ES-I3 (cell line): Measurements from ENCODE around the gene TARDBP.
"Not testable (repeated sequence)": the region's sequence is repeated elsewhere in the genome, so short reads cannot be mapped to it uniquely, and the experiment has no call there.

Source experiments
- H3K36me3 ChIP-seq: 2 replicates; pipeline ENCODE4 v1.6.1; 2013; ENCODE audit warnings: mild to moderate bottlenecking, low read length, control low read depth, moderate library complexity; ENCODE audit not compliant: insufficient read depth
- H3K4me1 ChIP-seq: 2 replicates; pipeline ENCODE4 v1.6.1; 2013; ENCODE audit warnings: mild to moderate bottlenecking, control low read depth, low read length; ENCODE audit not compliant: insufficient read depth
- H3K9ac ChIP-seq: 2 replicates; pipeline ENCODE4 v1.6.1; 2013; ENCODE audit warnings: low read depth, mild to moderate bottlenecking, low read length, moderate library complexity
- H3K9me3 ChIP-seq: 2 replicates; pipeline ENCODE4 v1.6.1; 2013; ENCODE audit warnings: mild to moderate bottlenecking, low read length, moderate library complexity; ENCODE audit not compliant: control insufficient read depth, insufficient read depth

The TARDBP gene

GRCh38 chr1:10980841-10981727 lies 31.4 kb upstream of the TARDBP start:
- no peak overlapping the region; the same call in 1 of the 2 replicates for H3K9ac ChIP-seq
- H3K9me3 ChIP-seq, result no peaks in the 10 kb centered on the region
- peaks cover 16% of the 10 kb centered on the region; the same call in 1 of the 2 replicates for H3K4me1 ChIP-seq
- no peaks in the 10 kb centered on the region for H3K36me3 ChIP-seq

DNA sequence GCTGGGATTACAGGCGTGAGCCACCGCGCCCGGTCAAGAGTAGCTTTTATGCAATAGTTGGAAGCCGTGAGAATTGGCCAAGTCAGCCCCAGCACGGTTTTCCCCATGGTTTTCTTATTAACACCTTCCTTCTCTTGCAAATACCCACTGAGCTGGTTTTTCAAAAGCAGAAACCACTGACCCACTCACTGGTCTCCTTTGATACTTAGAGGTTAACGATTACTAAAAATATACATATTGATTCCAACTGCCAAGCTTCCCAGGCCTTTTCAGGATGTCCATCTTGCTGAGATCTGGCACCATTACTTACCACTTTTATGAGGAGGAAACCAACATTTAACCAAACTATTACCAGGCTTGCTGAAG lies 25.9 kb upstream of the TARDBP start:
- Histone ChIP-seq H3K9ac (no peak overlapping the region), H3K36me3 (no peaks in the 10 kb centered on the region), H3K4me1 (no peaks in the 10 kb centered on the region), H3K9me3 (no peaks in the 10 kb centered on the region)

DNA sequence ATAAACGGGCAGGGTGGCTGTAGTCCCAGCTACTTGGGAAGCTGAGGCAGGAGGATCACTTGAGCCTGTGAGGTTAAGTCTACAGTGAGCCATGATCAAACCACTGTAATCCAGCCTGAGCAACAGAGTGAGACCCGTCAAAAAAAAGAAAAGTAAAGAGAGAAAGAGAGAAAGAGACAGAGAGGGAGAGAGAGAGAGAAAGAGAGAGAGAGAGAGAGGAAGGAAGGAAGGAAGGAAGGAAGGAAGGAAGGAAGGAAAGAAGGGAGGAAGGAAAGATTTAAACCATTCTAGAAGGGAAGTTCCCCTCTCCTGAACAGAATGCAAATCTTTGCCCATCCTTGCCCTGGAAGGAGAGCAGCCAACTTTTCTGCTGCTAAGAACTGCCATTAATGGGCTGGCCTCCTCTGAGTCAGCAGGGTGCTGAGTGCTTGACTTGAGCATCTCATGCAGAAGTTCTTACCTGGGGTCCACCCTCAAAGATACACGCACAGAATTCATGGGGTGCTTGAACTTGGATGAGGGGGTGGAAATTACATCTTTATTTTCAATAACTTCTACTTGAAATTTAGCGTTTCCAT lies 24.5 kb upstream of the TARDBP start:
- H3K9ac ChIP-seq, result no peak overlapping the region

DNA sequence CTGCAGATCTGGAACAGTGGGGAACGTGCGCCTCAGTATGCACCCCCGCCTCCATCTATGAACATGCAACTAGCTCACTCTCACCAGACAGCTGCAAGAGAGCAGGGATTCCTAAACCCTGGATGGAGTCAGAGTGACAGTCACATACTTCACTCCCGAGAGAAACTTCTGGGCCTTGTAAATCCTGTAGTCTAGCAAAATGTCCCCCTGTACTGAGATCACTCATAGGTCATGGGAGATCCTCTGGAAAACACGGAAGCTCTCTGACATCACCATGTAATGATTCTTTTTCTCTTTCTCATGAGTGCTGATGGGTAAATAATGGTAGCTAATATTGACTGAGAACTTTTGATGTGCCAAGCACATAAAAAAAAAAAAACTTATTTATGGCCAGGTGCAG lies 23.4 kb upstream of the TARDBP start:
- Histone ChIP-seq H3K4me1 (no peaks in the 10 kb centered on the region), H3K9me3 (no peaks in the 10 kb centered on the region), H3K9ac (no peak overlapping the region), H3K36me3 (no peaks in the 10 kb centered on the region)

More for the DNA sequence above, 24.5 kb upstream of the TARDBP start:
- Histone ChIP-seq H3K4me1 (no peaks in the 10 kb centered on the region), H3K36me3 (no peaks in the 10 kb centered on the region), H3K9me3 (no peaks in the 10 kb centered on the region)

DNA sequence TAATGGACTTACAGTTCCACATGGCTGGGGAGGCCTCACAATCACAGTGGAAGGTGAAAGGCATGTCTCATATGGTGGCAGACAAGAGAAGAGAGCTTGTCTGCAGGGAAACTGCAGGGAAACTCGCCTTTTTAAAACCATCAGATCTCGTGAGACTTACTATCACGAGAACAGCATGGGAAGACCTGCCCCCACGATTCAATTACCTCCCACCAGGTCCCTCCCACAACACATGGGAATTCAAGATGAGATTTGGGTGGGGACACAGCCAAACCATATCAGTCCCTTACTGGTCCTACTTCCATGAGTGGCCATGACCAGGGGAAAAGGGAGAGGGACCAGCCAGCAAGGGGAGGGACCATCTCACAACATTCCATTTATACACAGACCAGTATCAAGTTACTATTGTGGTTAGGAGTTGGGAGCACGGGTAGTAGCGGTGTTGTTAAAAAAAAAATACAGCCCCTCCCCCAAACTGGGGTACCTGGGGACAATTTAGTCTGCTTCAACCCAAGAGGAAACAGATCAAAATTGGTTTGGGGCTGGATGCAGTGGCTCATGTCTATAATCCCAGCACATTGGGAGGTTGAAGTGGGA lies 22.4 kb upstream of the TARDBP start:
- H3K9me3 ChIP-seq, H3K4me1 ChIP-seq, H3K36me3 ChIP-seq, H3K9ac ChIP-seq: not testable (repeated sequence)

- Histone ChIP-seq H3K9ac (no peak overlapping the region), H3K9me3 (no peaks in the 10 kb centered on the region), H3K36me3 (no peaks in the 10 kb centered on the region), H3K4me1 (no peaks in the 10 kb centered on the region)
These were observed 21.6 kb upstream of the TARDBP start for GRCh38 chr1:10990828-10991227.

DNA sequence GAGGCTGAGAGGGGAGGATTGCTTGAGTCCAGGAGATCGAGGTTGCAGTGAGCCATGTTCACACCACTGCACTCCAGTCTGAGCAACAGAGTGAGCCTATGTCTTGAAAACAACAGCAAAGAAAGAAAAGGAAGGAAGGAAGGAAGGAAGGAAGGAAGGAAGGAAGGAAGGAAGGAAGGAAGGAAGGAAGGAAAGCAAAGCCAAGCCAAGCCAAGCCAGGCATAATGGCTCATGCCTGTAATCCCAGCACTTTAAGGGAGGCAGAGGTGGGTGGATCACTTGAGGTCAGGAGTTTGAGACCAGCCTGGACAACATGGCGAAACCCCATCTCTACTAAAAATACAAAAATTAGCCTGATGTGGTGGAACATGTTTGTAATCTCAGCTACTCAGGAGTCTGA lies 20.4 kb upstream of the TARDBP start:
- not testable (repeated sequence) for H3K9me3 ChIP-seq, H3K9ac ChIP-seq, H3K4me1 ChIP-seq, H3K36me3 ChIP-seq

DNA sequence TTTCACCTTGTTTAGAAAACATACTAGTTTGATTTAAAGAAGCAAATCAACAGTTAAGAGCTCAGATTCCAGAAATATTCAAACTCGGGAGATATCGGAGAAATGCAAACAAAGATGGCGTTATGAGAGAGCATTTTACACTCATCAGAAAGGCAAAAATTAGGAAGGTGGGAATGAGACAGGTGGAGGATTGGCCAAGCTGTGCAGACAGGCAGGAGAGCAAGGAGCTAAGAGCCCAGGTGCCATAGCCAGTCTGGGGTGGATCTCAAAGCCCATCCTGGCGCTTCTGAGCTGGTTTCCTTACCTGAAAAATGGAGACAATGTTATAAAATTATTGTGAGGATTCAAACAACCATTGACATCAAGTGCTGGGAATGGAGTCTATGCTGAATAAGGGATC lies 19.6 kb upstream of the TARDBP start:
- H3K4me1 ChIP-seq, result no peaks in the 10 kb centered on the region
- H3K9me3 ChIP-seq, result no peaks in the 10 kb centered on the region
- H3K9ac ChIP-seq, result no peak overlapping the region
- H3K36me3 ChIP-seq, result no peaks in the 10 kb centered on the region

DNA sequence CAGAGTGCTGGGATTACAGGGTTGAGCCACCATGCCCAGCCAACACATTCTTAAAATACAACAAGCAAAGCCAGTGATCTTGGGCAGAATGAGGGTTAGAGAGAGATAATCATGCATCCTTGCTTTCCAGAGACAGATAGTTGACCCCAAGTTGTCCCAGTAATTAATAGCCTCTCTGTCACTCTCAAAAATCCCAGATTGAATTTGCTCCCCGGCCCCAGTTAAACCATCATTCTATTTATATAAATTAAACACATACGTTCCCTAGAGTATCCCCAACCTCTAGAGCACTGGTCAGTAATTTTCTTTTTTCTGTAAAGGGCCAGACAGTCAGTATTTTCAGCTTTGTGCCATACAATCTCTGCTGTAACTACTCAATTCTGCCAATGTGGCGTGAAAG lies 16.4 kb upstream of the TARDBP start:
- no peaks in the 10 kb centered on the region for H3K36me3 ChIP-seq
- H3K9me3 ChIP-seq, result no peaks in the 10 kb centered on the region
- H3K9ac ChIP-seq, result no peak overlapping the region
- no peaks in the 10 kb centered on the region for H3K4me1 ChIP-seq

- Histone ChIP-seq H3K36me3 (no peaks in the 10 kb centered on the region), H3K9me3 (no peaks in the 10 kb centered on the region), H3K9ac (no peak overlapping the region), H3K4me1 (no peaks in the 10 kb centered on the region)
These were observed 11.9 kb upstream of the TARDBP start for GRCh38 chr1:11000526-11000925.

GRCh38 chr1:11013160-11013531 lies 692 bp downstream of the TARDBP start:
- Histone ChIP-seq H3K9ac (peak overlapping the region; percentile 100), H3K9me3 (no peaks in the 10 kb centered on the region), H3K36me3 (peaks cover 30% of the 10 kb centered on the region), H3K4me1 (peaks cover 10% of the 10 kb centered on the region)

DNA sequence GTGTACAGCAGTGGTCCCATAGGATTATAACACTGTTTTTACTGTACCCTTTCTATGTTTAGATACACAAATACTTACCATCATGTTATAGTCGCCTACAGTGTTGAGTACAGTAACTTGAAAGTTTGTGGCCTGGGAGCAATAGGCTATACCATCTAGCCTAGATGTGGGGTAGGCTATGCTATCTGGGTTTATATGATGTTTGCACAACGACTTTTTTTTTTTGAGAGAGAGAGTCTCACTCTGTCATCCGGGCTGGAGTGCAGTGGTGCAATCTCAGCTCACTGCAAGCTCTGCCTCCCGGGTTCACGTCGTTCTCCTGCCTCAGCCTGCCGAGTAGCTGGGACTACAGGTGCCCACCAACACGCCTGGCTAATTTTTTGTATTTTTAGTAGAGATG lies 6.9 kb downstream of the TARDBP start:
- H3K4me1 ChIP-seq, H3K9ac ChIP-seq, H3K9me3 ChIP-seq: not testable (repeated sequence)
- peaks cover 51% of the 10 kb centered on the region for H3K36me3 ChIP-seq

GRCh38 chr1:11019971-11020370 lies 7.5 kb downstream of the TARDBP start:
- Histone ChIP-seq H3K9ac (no peak overlapping the region), H3K9me3 (no peaks in the 10 kb centered on the region), H3K4me1 (no peaks in the 10 kb centered on the region), H3K36me3 (peaks cover 49% of the 10 kb centered on the region)

- no peaks in the 10 kb centered on the region for H3K4me1 ChIP-seq
- no peak overlapping the region for H3K9ac ChIP-seq
- H3K9me3 ChIP-seq, result no peaks in the 10 kb centered on the region
- H3K36me3 ChIP-seq, result peaks cover 36% of the 10 kb centered on the region
These were observed 10.7 kb downstream of the TARDBP start for GRCh38 chr1:11023201-11023600.
